Stomach (tissue), 4 donors: ENCODE data around the gene NKIRAS2.

Experiments
- POLR2A ChIP-seq, 4 donors: fragments of 450-650 bp; IDR thresholded peaks; one replicate each; pipeline ENCODE4 v1.6.1; 2016; ENCODE audit warnings: antibody characterized with exemption in 4 of 4, control low read depth in 2 of 4, mild to moderate bottlenecking in 1 of 4, moderate library complexity in 1 of 4
- POLR2AphosphoS5 ChIP-seq, 3 donors: sonication (generic); formaldehyde crosslinking; IDR thresholded peaks; one replicate each; pipeline ENCODE4 v1.6.1; 2016; ENCODE audit warnings: antibody characterized with exemption in 3 of 3
- TF ChIP-seq, protein P1 (sequence below), 7 experiments: fragments of 450-650 bp in 4 of 7; fragments of 200-600 bp in 3 of 7; sonication (generic) in 3 of 7; IDR thresholded peaks; one replicate each; pipeline ENCODE4 v1.5.1; 2016 to 2019; ENCODE audit warnings: antibody characterized with exemption in 7 of 7, control low read depth in 2 of 7, mild to moderate bottlenecking in 1 of 7

DNA sequence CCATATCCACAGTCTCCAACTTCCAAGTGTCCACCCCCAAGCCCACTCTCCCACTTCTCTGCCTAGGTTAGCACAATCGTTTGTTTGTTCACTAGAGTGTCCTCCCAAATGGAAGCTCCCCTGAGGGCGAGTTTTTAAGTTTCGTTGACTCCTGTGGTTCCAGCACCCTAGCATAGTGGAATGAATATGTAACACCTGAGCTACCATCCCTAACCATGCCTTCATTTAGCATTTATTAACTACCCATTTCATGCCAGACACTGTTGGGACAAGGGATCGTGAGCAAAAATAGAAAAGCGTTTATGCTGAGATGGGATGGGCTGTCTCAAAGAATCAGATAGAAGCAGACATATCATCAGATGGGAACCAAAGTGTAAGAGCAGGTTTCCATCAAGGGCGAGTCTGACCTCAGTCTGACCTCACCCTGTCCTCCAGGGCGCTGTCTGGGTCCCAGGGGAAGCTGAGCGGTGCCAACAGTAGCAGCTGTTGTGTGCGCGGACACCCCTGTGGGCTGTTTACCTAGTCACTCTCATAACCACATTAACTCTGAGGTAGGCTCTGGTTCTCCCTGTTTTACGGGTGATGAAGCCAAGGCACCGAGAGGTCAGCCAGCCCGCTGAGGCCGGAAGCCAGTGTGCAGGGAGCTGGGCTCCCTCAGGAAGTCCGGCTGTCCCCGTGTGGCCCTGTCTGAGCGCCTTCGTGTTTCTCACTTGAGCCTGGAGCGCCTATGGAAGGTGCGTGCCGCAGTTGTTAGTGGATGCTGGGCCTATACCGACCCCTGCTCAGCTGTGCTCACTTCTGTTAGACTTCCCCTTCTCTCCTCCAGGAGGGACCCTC lies 47.1 kb upstream of the NKIRAS2 start:
- TF ChIP-seq POLR2AphosphoS5 (IDR thresholded peaks at IDR 0.05) = peak in 2 of 3 donors; percentile 18 to 48
- TF ChIP-seq, protein P1, sequence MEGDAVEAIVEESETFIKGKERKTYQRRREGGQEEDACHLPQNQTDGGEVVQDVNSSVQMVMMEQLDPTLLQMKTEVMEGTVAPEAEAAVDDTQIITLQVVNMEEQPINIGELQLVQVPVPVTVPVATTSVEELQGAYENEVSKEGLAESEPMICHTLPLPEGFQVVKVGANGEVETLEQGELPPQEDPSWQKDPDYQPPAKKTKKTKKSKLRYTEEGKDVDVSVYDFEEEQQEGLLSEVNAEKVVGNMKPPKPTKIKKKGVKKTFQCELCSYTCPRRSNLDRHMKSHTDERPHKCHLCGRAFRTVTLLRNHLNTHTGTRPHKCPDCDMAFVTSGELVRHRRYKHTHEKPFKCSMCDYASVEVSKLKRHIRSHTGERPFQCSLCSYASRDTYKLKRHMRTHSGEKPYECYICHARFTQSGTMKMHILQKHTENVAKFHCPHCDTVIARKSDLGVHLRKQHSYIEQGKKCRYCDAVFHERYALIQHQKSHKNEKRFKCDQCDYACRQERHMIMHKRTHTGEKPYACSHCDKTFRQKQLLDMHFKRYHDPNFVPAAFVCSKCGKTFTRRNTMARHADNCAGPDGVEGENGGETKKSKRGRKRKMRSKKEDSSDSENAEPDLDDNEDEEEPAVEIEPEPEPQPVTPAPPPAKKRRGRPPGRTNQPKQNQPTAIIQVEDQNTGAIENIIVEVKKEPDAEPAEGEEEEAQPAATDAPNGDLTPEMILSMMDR (IDR thresholded peaks at IDR 0.05) = no peak
- no peak for TF ChIP-seq POLR2A (IDR thresholded peaks at IDR 0.05)
